HCT116 (cell line): ENCODE measurements around the gene GALNT18. TPM values are rescaled to one million over a fixed set of nuclear protein-coding genes. Genes with fewer than 3 reads are reported as not detected.

Source experiments
- ATAC-seq: fragments of 200-7000 bp; cut with Tn5 transposase; 2 replicates; pipeline ENCODE4 v1.9.1; 2020; ENCODE audit warnings: mild to moderate bottlenecking, moderate library complexity
- BruUV-seq: library from RNA; stranded (reverse); fragments of 400-500 nt; replicated peaks from 2 replicates; lab custom pipeline; 2021; lab: Mats Ljungman, UMichigan
- CTCF ChIA-PET: fragments of 300-600 bp; sonication (Branson Sonifier 250); formaldehyde crosslinking; loops from one replicate; lab custom pipeline; 2021; ENCODE audit warnings: antibody characterized with exemption; lab: Charles Lee
- POLR2A ChIA-PET: fragments of 300-600, 350-600 bp; sonication (Branson Sonifier 250); formaldehyde crosslinking; loops from one replicate; lab custom pipeline; 2021; ENCODE audit warnings: antibody characterized with exemption; lab: Charles Lee
- RAD21 ChIA-PET, 2 experiments: fragments of 300-600 bp; sonication (Branson Sonifier 250); formaldehyde crosslinking; loops; one replicate each; lab custom pipeline; 2023; ENCODE audit warnings: low total read pairs in 2 of 2; ENCODE audit not compliant: uncharacterized antibody in 2 of 2, unreplicated experiment in 2 of 2, low non-redundant PET in 1 of 2; lab: Charles Lee
- DNase-seq: peaks from one replicate; pipeline ENCODE4 v3.0.0-alpha.2; 2010; ENCODE audit warnings: low read depth, low spot score
- H2AFZ ChIP-seq: fragments of 200-600 bp; shearing (Covaris generic), sonication (generic); 2 replicates; pipeline ENCODE4 v1.6.1; 2017; ENCODE audit warnings: low read depth, mixed run types, mixed read lengths, antibody characterized with exemption, low read length; ENCODE audit not compliant: poor library complexity, severe bottlenecking
- H3K27ac ChIP-seq: 2 replicates; pipeline ENCODE4 v1.5.1; 2012; ENCODE audit warnings: low read depth, low read length
- H3K27me3 ChIP-seq: fragments of 200-600 bp; sonication (generic); 2 replicates; pipeline ENCODE4 v1.6.1; 2016; ENCODE audit warnings: mixed run types, low read length, mixed read lengths; ENCODE audit not compliant: insufficient read depth
- H3K36me3 ChIP-seq, 2 experiments: fragments of 200-500 bp in 1 of 2; fragments of 200-600 bp in 1 of 2; sonication (Bioruptor generic) in 1 of 2; sonication (generic) in 1 of 2; 2 replicates each; pipeline versions ENCODE4 v1.5.1 to v1.6.1; 2014 to 2016; ENCODE audit warnings: low read length in 2 of 2, inconsistent platforms in 1 of 2, mixed read lengths in 1 of 2, mixed run types in 1 of 2; ENCODE audit not compliant: insufficient read depth in 2 of 2, control insufficient read depth in 1 of 2
- H3K4me1 ChIP-seq, 2 experiments: fragments of 200-600 bp in 1 of 2; sonication (generic) in 1 of 2; 2 replicates each; pipeline versions ENCODE4 v1.5.1 to v1.6.1; 2012 to 2017; ENCODE audit warnings: low read length in 2 of 2, inconsistent platforms in 1 of 2, mild to moderate bottlenecking in 1 of 2, mixed read lengths in 1 of 2, mixed run types in 1 of 2, moderate library complexity in 1 of 2; ENCODE audit not compliant: insufficient read depth in 2 of 2, control insufficient read depth in 1 of 2
- H3K4me2 ChIP-seq: fragments of 200-600 bp; sonication (generic); 2 replicates; pipeline ENCODE4 v1.6.1; 2017; ENCODE audit warnings: mixed run types, low read length, mixed read lengths
- H3K4me3 ChIP-seq, 2 experiments: fragments of 200-600 bp in 1 of 2; sonication (generic) in 1 of 2; replicated peaks in 1 of 2; 2 replicates each; pipeline ENCODE4 v1.5.1; 2011 to 2016; ENCODE audit warnings: low read length in 2 of 2, control low read depth in 1 of 2, low read depth in 1 of 2, mild to moderate bottlenecking in 1 of 2, mixed read lengths in 1 of 2, mixed run types in 1 of 2
- H3K79me2 ChIP-seq: fragments of 200-600 bp; sonication (generic); 2 replicates; pipeline ENCODE4 v1.6.1; 2017; ENCODE audit warnings: mild to moderate bottlenecking, mixed run types, low read length, moderate library complexity, mixed read lengths; ENCODE audit not compliant: insufficient read depth
- H3K9ac ChIP-seq: fragments of 200-600 bp; sonication (generic); 2 replicates; pipeline ENCODE4 v1.6.1; 2016; ENCODE audit warnings: low read length, mixed read lengths
- H3K9me2 ChIP-seq: fragments of 200-600 bp; sonication (generic), shearing (Covaris generic); 2 replicates; pipeline ENCODE4 v1.6.1; 2017; ENCODE audit warnings: mixed run types, mild to moderate bottlenecking, moderate library complexity; ENCODE audit not compliant: insufficient read depth
- H3K9me3 ChIP-seq, 2 experiments: fragments of 200-500 bp in 1 of 2; fragments of 200-600 bp in 1 of 2; sonication (Bioruptor generic) in 1 of 2; sonication (generic) in 1 of 2; 2 replicates each; pipeline ENCODE4 v1.6.1; 2014 to 2017; ENCODE audit warnings: low read length in 2 of 2, mixed read lengths in 2 of 2, inconsistent platforms in 1 of 2, low read depth in 1 of 2, mild to moderate bottlenecking in 1 of 2, mixed run types in 1 of 2, moderate library complexity in 1 of 2; ENCODE audit not compliant: control insufficient read depth in 1 of 2, insufficient read depth in 1 of 2
- H4K20me1 ChIP-seq: fragments of 200-600 bp; sonication (generic), shearing (Covaris generic); 2 replicates; pipeline ENCODE4 v1.6.1; 2017; ENCODE audit warnings: mixed run types, mild to moderate bottlenecking, moderate library complexity; ENCODE audit not compliant: insufficient read depth
- ATF3 ChIP-seq: IDR thresholded peaks from 2 replicates; pipeline ENCODE4 v1.6.1; 2012
- CEBPB ChIP-seq: IDR thresholded peaks from 2 replicates; pipeline ENCODE4 v1.6.1; 2012; ENCODE audit warnings: low read depth
- CTCF ChIP-seq, 3 experiments: fragments of 200-600 bp in 1 of 3; sonication (generic) in 1 of 3; IDR thresholded peaks in 2 of 3; conservative IDR thresholded peaks in 1 of 3; 2 replicates each; pipeline ENCODE4 v1.5.1; 2012 to 2017; ENCODE audit warnings: low read depth in 2 of 3, low read length in 2 of 3, antibody characterized with exemption in 1 of 3, borderline replicate concordance in 1 of 3, control low read depth in 1 of 3, mild to moderate bottlenecking in 1 of 3, mixed read lengths in 1 of 3, mixed run types in 1 of 3, moderate library complexity in 1 of 3; ENCODE audit not compliant: insufficient read depth in 1 of 3
- EGR1 ChIP-seq: IDR thresholded peaks from 2 replicates; pipeline ENCODE4 v1.6.1; 2012; ENCODE audit warnings: low read depth
- EZH2 ChIP-seq: fragments of 200-600 bp; sonication (generic); IDR thresholded peaks from 2 replicates; pipeline ENCODE4 v1.6.1; 2017; ENCODE audit warnings: antibody characterized with exemption, mixed run types
- EZH2phosphoT487 ChIP-seq: fragments of 200-600 bp; IDR thresholded peaks from 2 replicates; pipeline ENCODE4 v1.6.1; 2018; ENCODE audit warnings: antibody characterized with exemption, borderline replicate concordance
- FOSL1 ChIP-seq: IDR thresholded peaks from 2 replicates; pipeline ENCODE4 v1.6.1; 2012; ENCODE audit warnings: low read depth
- JUND ChIP-seq: IDR thresholded peaks from 2 replicates; pipeline ENCODE4 v1.6.1; 2012
- POLR2A ChIP-seq: IDR thresholded peaks from 2 replicates; pipeline ENCODE4 v1.7.0; 2011; ENCODE audit warnings: borderline replicate concordance; ENCODE audit not compliant: insufficient read depth, insufficient read length; ENCODE audit errors: extremely low read depth
- REST ChIP-seq: IDR thresholded peaks from 2 replicates; pipeline ENCODE4 v1.6.1; 2012; ENCODE audit warnings: low read depth
- SIN3A ChIP-seq: IDR thresholded peaks from 2 replicates; pipeline ENCODE4 v1.6.1; 2012; ENCODE audit warnings: low read depth
- SP1 ChIP-seq: IDR thresholded peaks from 2 replicates; pipeline ENCODE4 v1.6.1; 2012; ENCODE audit warnings: low read depth
- YY1 ChIP-seq: IDR thresholded peaks from 2 replicates; pipeline ENCODE4 v1.6.1; 2011; ENCODE audit warnings: low read length, low read depth, moderate library complexity, mild to moderate bottlenecking; ENCODE audit not compliant: insufficient replicate concordance; ENCODE audit errors: extremely low read depth
- ZBTB33 ChIP-seq: IDR thresholded peaks from 2 replicates; pipeline ENCODE4 v1.6.1; 2011; ENCODE audit warnings: mild to moderate bottlenecking, low read length, moderate library complexity; ENCODE audit not compliant: insufficient replicate concordance; ENCODE audit errors: extremely low read depth
- ZNF274 ChIP-seq: fragments of 200-500 bp; sonication (Bioruptor generic); IDR thresholded peaks from 2 replicates; pipeline ENCODE4 v1.6.1; 2014; ENCODE audit warnings: mild to moderate bottlenecking, low read depth, low read length, inconsistent platforms
- intact Hi-C: fragments of 100-400 bp; cut with micrococcal nuclease; formaldehyde crosslinking; loops from 2 replicates; pipeline ENCODE4 v1.10.0; 2022
- total RNA-seq: library from RNA; stranded (reverse); gene quantifications from one replicate; pipeline ENCODE4 v1.2.1, GENCODE V29; 2021; ENCODE audit not compliant: unreplicated experiment

The GALNT18 gene
- total RNA-seq, 1 experiment from 2014 or later: 19.9 TPM

- ChIA-PET CTCF (interaction anchor here (1.0 to 1.2 kb wide), 2 partner anchors 12 to 204 kb away, joined by 3 to 5 read pairs; no protein-coding TSS in a partner anchor), RAD21 (no interaction called here), POLR2A (no interaction called here)
- Histone ChIP-seq H3K4me2 (no peak overlapping the region), H3K27ac (no peak overlapping the region), H3K79me2 (no peaks in the 10 kb centered on the region), H3K4me1 (peaks cover 0 to 9% of the 10 kb centered on the region in 2 experiments; a peak in 1 of 4 replicates), H2AFZ (no peak overlapping the region), H3K9me2 (no peaks in the 10 kb centered on the region), H3K9ac (no peak overlapping the region), H4K20me1 (no peaks in the 10 kb centered on the region), H3K9me3 (no peaks in the 10 kb centered on the region), H3K36me3 (no peaks in the 10 kb centered on the region), H3K27me3 (peaks cover 9% of the 10 kb centered on the region; the same call in 1 of the 2 replicates), H3K4me3 (no peak overlapping the region)
- intact Hi-C loops: loop anchor here (2.0 kb wide), 1 partner anchor 555 kb away; no protein-coding TSS in a partner anchor
- DNase-seq (no peak), ATAC-seq (no peak)
- TF ChIP-seq SP1: no peak
- no peak for TF ChIP-seq EZH2phosphoT487
- TF ChIP-seq CTCF (IDR thresholded peaks at IDR 0.05 in 2 of 3, conservative IDR thresholded peaks at IDR 0.05 in 1 of 3; ENCODE audit: borderline replicate concordance in 1 of 3, insufficient read depth in 1 of 3, low read depth in 2 of 3, low read length in 2 of 3): no peak
- TF ChIP-seq YY1: no peak
- TF ChIP-seq POLR2A: no peak
- no peak for TF ChIP-seq ZNF274
- no peak for TF ChIP-seq ZBTB33
- no peak for TF ChIP-seq EGR1
- no peak for TF ChIP-seq SIN3A
- TF ChIP-seq CEBPB: no peak
- TF ChIP-seq ATF3: no peak
- no peak for TF ChIP-seq JUND
- no peak for TF ChIP-seq EZH2
- no peak for TF ChIP-seq FOSL1
- TF ChIP-seq REST: no peak
- BruUV-seq: no TSS peak
Measured at GRCh38 chr11:11231763-11232162, 390.0 kb downstream of the GALNT18 start.
